DOHH2 (cell line): ENCODE data around the gene ATXN7L1.

Experiments
- CTCF ChIP-seq: fragments of 200-600 bp; sonication (generic); IDR thresholded peaks from one replicate; pipeline ENCODE4 v1.5.1; 2014; ENCODE audit warnings: antibody characterized with exemption, mild to moderate bottlenecking, low read depth, low read length; ENCODE audit not compliant: poor library complexity, severe bottlenecking
- EZH2phosphoT487 ChIP-seq: fragments of 200-600 bp; sonication (generic); IDR thresholded peaks from 2 replicates; pipeline ENCODE4 v1.6.1; 2017; ENCODE audit warnings: borderline replicate concordance, mild to moderate bottlenecking, antibody characterized with exemption, low read length, moderate library complexity, mixed read lengths

- TF ChIP-seq CTCF (no peak), EZH2phosphoT487 (no peak)
Observed at GRCh38 chr7:105636982-105637381, 239.4 kb downstream of the ATXN7L1 start.
